Stimulated activated CD4-positive, alpha-beta T cell treated with anti-CD3 and anti-CD28 coated beads, Interleukin-2, amount 100 ng/mL, for 48 hours (primary cell): ENCODE measurements around the gene GRIK4.
A peak's percentile ranks its signal among the peaks of the same experiment; 100 is the strongest.
"Not testable (repeated sequence)": the region's sequence is repeated elsewhere in the genome, so short reads cannot be mapped to it uniquely, and the experiment has no call there.

Source experiments
- DNase-seq, 2 donors: peaks; one replicate each; pipeline ENCODE4 v3.0.0-alpha.2; 2020

Gene GRIK4

DNA sequence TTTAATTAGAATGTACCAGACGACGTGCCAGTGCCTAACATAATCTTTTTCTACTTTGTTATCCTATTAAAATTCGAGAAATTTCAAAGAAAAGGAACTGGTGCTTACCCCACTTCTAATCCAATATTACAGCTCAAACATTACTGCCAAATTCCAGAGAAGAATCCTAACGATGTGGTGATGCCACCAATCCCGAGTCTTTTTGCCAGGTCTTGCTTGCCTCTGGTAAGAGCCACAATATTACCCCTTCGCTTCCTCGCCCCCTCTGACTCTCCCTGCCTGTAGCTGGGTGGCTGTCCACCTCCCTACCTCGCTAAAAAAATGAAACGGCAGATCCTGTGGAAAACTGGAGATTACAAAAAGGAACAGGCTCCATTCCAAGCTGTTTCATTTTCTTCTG lies 462.9 kb downstream of the GRIK4 start:
- no peak for DNase-seq

DNA sequence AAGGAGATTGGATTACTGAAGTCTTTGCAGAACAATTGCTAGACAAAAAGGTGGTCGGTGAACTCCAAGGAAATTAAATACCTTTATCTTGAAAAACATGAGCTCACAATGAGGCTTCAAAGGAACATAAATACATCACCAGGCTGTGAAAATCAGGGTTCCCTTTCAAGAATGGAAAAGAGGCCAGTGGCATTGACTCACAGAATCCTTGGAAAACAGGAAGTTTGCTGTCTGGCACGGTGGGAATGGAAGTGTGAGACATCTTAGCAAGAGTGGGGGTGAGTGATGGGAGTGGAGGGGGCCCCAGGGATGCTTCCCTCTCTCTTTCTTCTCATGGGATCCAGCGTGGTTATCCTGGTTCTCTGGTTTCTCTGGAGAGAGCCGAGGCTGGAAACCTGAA lies 463.4 kb downstream of the GRIK4 start:
- DNase-seq = no peak

DNA sequence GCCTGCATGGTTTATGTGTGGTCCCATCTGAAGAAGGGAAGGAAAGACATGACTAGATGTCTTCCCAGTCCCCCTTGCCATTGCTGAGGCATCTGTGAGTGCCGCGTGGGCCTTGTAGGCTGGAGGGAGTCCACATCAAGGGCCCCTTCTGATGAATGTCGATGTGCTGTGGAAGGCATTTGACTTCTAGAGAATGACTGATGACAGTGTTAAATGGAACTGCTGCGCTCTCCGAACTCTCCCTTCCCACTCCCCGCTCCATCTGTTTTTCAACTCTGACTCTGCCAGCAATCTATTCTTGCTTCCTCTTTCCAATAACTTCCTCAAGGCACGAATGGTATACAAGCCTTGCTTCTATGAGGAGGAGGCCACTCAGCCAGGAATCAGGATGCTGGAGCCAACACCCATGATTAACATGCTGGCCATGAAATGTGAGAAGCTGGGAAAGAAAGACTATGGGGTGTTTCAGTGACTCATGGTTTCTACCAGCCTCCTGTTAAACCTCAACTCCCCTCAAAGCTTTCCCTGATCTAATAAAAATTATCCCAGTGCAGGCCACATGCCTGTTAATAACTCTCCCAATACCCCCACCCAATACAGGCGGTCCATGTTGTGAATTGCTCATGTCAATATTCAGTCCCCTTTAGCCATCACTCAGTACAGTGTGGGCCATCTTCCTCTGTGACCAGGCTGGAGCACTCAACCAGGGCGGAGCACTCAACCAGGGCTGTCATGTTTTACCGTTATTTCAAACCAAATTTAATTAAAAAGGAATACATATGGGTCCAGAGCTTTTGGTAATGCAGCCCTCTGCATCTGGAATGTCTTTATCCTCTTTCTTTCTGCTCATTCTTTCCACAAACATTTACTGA lies 466.0 kb downstream of the GRIK4 start:
- no peak for DNase-seq

DNA sequence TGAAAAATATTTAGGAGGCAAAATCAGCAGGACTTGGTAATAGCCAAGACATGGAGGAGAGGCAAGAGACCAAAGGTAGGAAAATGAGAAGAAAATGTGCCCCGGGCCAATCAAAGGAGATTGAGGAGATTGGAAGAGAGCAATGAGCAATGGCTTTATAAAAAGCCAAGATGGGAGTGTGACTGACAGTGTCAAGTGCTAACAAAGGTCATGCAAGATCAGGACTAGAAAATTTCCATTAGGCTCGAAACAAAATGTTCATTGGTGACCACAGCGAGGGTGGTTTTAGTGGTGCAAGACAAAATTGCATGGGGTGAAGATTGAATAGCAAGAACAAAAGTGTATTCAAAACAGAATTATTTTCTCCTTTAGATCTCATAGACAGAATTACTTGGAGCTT lies 467.2 kb downstream of the GRIK4 start:
- DNase-seq = no peak

DNA sequence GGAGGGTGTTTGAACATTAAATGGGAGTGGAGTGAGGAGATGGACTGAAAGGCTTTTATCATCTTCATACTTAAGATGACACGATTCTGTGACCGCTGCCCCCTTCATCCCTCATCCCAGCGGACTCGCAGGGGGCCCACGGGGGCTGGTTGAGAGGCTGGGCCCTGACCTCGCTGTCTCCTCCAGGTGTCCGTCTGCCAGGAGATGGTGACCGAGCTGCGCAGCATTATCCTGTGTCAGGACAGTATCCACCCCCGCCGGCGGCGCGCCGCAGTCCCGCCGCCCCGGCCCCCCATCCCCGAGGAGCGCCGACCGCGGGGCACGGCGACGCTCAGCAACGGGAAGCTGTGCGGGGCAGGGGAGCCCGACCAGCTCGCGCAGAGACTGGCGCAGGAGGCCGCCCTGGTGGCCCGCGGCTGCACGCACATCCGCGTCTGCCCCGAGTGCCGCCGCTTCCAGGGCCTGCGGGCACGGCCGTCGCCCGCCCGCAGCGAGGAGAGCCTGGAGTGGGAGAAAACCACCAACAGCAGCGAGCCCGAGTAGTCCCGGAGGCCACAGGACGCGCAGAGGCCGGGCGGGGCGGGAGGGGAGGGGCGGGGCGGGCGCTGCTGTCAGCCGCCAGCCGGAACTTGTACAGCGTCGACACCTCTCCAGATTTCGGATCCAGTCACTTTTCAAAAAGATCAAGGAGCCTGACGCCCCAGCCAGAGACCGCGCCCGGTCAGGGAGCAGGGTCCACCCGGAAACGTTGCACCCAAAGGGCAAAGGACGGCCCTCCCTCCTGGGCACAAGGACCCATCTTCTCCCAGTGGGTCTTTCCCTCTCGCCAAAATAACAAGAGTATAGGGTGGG lies 474.4 kb downstream of the GRIK4 start:
- DNase-seq = peak; percentile 15 to 28

DNA sequence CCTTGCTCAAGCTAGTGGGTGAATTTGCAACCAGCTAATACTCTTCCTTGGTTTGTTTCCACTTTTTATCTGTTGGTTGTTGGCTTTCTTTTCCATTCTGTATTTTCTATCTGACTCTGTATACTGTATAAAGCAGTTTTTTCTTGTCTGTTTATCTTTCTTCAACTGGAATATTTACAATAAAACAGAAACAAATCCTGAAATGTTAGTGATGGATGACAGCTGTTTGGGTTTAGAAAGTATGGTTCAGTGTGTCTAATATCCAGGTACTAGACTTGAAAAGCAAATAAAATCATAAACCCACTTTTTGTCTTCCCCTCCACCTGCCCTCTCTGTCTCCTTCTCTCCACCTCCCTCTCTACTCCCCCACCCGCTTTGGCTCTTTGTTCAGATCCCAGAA lies 477.1 kb downstream of the GRIK4 start:
- DNase-seq = no peak

DNA sequence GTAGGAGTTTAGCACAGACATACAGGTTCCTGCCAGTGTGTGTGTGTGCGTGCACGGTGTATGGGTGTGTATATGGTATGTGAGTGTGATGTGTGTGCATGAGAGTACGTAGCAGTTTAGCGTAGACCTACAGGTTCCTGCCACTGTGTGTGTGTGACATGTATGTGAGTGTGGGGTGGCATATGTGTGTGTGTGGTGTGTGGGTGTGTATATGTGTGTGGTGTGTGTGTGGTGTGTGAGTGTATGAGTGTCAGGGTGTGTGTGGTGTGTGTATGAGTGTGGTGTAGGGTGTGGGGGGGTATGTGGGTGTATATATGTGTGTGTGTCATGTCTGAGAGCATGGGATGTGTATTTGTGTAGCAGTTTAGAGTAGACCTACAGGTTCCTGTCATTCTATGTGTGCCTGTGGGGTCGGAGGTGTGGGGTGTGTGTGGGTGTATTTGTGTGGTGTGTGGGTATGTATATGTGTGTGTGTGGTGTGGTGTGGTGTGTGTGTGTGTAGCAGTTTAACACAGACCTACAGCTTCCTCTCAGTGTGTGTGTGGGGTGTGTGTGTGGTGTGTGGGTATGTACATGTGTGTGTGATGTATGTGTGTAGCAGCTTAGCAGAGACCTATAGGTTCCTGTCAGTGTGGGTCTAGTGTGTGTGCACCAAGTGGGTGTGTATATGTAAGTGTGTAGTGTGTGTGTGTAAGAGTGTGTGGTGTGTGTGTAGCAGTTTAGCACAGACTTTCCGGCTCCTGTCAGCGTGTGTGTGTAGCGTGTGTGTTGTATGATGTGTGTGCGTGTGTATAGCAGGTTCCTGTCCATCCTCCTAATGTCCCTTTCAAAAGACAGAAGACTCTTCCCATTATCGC lies 480.5 kb downstream of the GRIK4 start:
- no peak for DNase-seq

DNA sequence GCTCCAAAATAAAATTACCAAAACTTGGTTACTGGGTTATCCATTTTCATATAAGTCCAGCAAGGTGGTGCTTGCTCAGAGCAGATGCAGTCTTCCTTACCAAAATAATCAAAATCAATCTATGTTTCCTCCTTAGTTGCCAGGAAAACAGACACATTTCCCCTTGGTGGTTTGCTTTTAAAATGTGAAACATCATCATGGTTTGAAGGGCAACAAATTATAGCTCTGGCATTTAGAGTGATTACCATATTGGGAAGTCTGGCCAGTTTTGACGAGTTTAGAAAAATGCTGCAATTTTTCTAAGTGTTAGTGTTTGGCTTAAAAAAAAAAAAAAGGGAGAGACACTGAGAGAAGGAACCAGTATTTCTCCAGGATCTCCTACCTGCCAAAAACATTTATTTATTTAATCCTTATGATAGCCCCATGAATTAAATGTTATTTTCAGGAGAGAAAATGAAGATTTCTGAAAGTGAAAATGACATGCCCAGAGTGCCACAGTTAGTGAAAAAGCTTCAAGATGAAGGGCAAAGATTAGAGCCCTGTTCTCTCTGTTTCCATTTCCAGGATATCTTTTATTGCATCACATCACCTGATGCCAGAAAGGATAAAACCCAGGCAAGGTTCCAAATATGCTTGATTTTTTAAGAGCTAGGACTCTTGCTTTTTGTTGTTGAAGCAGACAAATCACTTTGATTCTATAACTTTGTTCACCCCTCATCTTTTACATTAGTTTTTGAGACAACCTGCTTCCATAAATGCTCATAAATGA lies 482.7 kb downstream of the GRIK4 start:
- no peak for DNase-seq

DNA sequence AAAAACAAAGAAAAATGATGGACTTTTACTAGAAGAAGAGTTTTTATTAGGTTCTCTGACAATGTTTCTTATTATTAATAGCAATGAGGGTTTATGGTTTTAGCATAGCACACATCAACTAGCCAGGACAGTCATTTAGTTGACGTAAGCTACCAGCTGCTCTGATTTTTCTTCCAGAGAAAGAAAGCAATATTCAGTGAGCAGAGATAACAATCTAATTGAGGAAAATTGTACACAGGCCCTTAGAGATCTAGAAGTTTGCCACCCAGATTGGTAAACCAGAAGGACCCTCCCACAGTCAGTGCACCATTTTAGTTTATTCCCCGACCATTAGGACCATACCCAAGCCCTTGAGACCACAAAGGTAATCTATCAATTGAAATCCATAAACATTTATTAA lies 483.6 kb downstream of the GRIK4 start:
- DNase-seq = no peak

DNA sequence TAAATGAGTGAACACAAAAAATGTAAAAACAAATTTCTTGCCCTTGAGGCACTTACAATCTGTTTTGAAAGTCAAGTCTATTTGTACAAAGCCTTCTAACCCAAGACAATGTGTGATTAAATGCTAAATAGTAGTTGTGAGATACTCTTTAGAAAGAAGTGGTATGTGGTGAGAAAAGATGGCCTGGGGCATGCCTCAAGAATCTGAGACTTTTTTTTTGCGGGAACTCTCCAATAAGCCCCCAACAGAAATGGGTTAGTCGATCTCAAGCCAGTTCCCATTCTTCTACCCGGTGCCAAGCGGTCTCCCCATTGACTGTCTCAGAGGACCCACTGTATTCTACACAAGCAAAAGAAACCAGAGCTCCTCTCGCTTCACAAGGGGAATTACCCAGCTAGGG lies 485.4 kb downstream of the GRIK4 start:
- DNase-seq = no peak

DNA sequence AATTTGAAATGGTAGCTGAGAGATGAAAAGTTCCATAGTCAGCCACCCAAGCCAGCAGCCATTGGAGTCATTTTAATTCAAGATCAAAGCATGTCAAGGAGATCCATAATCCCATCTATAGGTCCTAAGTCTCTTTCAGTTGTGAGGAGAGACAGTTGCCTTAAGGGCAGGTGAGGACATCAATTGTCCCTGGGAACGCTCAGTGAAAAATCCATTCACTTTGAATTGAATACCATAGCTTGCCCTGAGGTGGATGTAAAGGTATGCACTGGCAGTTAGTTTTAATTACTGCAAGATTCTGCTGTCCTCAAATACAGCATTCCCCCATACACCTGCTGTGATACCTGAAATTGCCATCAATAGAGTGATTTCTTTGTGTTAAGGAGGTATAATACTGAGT lies 487.0 kb downstream of the GRIK4 start:
- DNase-seq = no peak

DNA sequence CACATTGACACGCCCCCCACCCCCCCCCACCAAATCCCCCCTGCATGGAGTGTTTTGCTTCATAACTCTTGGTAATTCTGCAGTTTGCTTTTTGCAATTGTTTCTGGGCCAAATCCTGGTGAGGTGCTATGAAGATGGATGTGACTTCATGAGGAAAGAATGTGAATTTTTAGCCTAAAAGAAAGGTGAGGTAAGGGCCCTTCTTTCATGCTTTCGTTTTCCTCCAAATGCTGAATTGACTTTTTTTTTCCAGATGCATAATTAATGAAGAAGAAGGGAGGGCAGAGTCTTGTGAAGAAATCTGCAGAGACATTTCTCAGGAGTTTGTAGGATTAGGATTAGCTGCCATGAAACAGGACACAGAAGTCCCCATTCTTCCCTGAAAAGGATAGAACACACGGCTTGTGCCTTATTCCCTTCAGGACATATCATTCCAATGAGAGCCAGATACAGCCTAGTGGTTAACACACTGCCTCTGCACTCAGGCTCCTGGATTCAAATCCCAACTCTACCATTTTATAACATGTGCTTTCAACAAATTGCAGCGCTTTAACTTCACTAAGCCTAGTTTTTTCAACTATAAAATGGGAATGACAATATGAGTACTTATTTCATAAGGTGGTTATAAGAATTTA lies 492.8 kb downstream of the GRIK4 start:
- no peak for DNase-seq

DNA sequence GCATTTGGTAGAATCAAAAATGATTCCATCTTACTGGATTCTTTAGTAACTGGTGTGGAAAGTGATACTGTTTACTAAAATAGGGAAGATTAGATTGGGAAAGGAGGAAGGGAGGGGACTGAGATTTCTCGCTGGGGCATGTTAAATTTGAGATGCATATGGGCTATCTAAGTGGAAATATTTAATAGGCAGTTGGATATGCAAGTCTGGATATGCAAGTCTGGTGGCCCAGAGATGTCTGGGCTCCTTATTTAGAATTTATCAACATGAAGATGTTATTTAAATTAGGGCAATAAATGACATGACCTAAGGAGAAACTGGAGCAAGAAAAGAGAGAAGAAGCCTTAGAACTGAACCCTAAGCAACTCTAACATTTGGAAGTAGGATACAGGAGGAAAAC lies 495.4 kb downstream of the GRIK4 start:
- DNase-seq = no peak

DNA sequence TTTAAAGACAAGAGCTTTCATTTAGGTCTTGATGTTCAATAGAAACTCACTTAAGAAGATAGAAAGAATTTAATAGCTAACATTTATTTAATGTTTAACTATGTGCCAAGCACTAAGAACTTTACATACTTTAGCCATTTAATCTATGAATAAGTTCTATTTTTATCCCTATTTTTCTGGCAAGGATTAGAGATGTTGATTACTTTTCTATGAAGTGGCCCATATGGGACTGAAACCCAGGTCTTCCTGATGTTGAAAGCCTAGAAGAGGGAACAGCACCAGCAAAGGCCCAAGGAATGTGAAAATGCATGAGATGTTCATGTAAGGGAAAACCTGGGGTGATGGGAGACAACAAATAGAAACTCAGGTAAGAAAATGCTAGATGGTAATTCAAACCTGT lies 497.0 kb downstream of the GRIK4 start:
- no peak for DNase-seq

DNA sequence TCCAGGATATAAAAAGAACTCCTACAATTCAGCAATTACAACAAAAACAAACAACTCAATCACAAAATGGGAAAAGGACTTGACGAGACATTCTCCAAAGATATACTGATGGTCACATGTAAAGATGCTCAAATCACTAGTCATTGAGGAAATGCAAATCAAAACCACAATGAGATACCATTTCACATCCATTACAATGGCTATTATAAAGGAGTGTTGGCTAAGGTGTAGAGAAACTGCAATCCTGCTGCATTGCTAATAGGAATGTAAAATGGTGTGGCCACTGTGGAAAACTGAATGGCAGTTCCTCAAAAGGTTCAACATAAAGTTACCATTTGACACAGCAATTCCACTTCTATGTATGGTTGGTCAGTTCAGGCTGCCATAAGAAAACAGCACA lies 500.5 kb downstream of the GRIK4 start:
- no peak for DNase-seq

DNA sequence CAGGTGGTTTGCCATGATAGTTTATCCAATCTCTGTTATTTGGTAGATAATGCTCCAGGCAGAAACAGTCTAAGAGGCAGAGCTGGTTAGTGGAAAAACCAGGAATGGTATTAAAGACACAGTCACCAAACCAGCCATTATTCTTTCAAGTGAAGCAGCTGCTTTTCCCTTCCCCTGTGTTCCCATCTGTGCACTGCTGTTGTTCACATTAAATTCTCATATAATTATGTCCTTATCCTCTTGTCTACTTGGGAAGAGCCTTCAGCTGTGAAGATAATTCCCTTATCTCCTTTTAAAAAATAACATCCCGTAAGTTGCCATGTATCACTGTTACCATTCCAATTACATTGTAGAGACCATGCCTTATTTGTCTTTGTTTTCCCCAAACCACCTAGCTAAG lies 507.2 kb downstream of the GRIK4 start:
- no peak for DNase-seq

DNA sequence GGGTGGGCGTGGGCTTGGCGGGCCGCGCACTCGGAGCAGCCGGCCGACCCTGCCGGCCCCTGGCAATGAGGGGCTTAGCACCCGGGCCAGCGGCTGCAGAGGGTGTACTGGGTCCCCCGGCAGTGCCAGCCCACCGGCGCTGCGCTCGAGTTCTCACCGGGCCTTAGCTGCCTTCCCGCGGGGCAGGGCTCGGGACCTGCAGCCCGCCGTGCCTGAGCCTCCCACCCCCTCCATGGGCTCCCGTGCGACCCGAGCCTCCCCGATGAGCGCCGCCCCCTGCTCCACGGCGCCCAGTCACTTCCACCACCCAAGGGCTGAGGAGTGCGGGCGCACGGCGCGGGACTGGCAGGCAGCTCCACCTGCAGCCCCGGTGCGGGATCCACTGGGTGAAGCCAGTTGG lies 510.2 kb downstream of the GRIK4 start:
- not testable (repeated sequence) for DNase-seq

DNA sequence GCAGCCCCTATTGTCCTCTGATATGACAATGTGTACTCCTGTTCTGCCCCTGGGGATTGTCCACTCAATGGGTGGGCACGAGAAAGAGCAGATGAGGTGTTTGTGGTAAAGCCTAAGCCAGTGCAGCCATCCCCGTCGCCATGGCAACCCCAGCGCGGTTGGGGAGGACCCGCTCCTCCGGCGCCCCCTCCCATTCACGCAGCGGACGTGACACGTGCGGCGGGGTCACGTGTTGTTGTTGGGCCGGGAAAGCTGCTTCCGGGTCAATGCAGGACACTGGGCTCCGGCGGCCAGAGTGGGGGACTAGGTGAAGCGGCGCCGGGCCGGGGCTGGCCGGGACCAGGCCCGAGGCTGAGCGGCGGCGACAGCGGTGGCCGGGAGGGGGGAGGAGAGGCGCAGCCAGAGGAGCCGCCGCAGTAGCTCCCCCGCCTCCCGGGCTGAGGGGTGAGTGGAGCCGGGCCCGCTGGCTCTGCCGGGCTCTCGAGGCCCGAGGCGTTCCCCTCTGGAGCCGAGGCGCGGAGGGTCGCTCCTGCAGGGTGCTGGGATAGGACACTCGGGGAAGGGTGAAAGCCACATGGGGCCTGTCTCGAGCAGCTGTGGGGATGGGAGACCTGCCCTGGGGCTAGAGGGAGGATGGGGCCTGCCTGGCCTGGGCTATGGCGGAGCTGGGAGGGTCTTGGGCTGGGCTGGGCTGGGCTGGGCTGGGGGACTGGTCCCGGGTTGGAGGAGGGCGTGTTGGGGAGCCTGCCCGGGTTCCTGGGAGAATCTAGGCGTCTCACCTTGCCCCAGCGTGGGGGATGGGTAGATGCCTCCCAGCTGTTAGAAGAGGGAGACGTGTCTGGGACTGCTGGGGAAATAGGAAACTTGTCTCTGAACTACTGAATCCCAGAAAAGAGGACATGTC lies 512.6 kb downstream of the GRIK4 start, which contains the start of gene TBCEL:
TSS of gene TBCEL (plus strand) at position 255 of the 904 bp plus-strand sequence. CDS start 21,589 bp downstream, outside the sequence.
- DNase-seq = peak; percentile 72 to 76

DNA sequence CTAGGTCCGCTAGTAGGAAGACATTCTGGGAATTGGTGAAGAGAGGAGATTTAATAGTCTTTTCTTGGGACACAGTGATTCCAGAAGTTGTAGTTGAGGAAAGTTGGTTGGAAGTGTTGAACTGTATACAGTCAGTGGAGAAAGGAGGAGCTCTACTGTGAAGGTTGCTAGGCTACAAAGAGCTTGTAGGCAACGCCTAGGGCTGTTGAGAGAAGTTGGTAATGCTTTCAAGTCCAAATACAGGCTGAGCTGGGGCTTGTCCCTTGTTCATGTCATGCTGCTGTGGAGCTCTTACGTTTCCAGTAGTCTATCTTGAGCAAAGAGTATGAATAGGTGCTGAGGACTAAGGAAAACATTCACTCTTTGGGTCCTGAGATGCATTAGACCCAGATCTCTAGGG lies 513.4 kb downstream of the GRIK4 start:
- DNase-seq = no peak

DNA sequence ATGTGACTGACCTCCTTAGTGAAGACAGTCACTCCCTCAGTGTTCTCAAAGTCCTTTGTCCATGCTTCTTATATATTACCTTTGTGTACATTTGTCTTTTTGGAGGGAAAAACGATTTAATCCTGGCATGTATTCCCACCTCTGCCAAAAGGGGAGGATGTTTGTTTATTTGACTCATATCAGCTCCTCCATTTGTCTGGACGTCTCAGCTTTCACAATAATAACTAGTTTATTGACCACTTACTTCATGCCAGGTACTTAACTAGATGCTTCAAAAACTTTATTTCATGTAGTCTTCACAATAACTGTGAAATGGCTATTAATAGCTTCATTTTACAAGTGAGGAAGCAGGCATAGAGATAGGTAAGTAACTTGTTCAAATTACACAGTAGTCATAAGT lies 517.6 kb downstream of the GRIK4 start:
- no peak for DNase-seq
